GM19023 (cell line): Measurements from ENCODE around the gene MSL1.

Experiments used
- ATAC-seq: cut with Tn5 transposase; IDR thresholded peaks from one replicate; pipeline ENCODE4 v1.9.1; 2021; ENCODE audit warnings: mild to moderate bottlenecking, moderate library complexity; ENCODE audit not compliant: unreplicated experiment

The MSL1 gene, protein sequence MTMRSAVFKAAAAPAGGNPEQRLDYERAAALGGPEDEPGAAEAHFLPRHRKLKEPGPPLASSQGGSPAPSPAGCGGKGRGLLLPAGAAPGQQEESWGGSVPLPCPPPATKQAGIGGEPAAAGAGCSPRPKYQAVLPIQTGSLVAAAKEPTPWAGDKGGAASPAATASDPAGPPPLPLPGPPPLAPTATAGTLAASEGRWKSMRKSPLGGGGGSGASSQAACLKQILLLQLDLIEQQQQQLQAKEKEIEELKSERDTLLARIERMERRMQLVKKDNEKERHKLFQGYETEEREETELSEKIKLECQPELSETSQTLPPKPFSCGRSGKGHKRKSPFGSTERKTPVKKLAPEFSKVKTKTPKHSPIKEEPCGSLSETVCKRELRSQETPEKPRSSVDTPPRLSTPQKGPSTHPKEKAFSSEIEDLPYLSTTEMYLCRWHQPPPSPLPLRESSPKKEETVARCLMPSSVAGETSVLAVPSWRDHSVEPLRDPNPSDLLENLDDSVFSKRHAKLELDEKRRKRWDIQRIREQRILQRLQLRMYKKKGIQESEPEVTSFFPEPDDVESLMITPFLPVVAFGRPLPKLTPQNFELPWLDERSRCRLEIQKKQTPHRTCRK

GRCh38 chr17:40121181-40122135, at the start of gene MSL1:
Gene MSL1 (plus strand): TSS chr17:40121971. CDS start chr17:40122613, 642 bp downstream.
- ATAC-seq = peak; percentile 65

DNA sequence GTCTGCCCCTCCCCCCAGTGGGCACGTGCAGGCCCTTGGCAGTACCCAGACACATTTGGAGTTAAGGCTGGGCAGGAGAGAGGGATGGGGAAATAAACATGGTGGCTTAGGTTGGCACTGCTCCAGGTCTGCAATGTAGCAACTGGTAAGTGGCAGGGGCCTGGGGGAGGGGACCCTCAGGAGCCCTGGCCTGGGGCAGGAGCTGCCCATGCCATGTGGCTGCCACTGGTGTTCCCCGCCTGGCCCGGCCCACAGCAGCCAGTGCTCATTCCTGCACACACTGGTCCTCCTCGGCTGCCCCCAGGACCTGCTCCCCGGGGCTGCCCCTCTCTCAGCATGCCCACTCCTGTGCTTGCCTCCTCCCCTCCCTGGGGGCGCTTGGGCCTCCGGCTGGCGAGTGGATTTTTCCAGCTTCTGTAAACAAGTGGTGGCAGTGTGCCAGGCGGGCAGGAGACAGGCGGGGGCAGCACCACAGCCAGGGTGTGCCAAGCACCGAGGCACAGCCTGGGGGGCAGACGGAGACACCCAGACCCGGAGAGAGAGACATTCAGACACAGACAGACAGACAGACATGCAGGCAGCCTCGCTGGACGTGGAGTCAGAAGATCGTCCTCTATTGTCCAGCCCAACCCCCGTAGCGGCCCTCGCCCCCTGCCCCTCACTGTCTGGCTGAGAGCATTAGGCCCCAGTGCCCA, 49.6 kb upstream of the MSL1 start:
- ATAC-seq = no peak

GRCh38 chr17:40072735-40073346, 48.9 kb upstream of the MSL1 start:
- ATAC-seq = no peak

GRCh38 chr17:40073454-40074174, 48.2 kb upstream of the MSL1 start:
- ATAC-seq = no peak

GRCh38 chr17:40074175-40074512, 47.6 kb upstream of the MSL1 start:
- ATAC-seq = no peak

DNA sequence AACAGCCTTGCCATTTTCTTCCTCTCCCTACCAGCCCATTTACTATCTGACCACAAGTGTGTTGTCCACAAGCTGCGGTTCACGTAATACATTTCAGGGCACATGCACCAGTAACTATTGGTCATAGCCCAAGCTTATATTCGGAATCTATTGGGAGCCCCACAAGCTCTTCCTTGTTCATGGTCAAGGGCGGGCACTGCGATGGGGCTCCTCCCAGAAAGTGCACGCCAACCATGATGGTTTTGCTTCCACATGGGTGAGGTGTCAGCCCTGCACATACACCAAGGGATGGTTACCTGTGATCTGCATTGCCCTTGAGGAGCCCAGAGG, 46.9 kb upstream of the MSL1 start:
- ATAC-seq = no peak

GRCh38 chr17:40075201-40075941, 46.4 kb upstream of the MSL1 start:
- ATAC-seq = no peak

GRCh38 chr17:40075942-40076498, 45.8 kb upstream of the MSL1 start:
- no peak for ATAC-seq

DNA sequence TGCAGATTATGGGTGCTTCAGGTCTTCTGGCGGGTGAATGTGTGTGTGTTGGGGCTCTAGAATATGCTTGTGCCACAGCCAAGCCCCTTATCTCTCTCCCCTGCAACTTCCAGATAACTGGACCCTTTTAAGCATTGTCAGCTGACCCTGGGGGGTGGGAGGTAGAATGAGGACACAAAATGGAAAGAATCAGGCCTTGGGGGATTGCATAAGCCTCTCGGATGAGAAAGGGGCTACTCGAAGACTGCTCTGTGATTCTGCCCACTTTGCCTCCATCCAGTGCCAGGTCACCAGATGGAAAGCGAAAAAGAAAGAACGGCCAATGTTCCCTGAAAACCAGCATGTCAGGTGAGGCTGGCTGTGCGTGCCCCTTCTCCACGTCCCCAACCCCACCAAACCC, 45.2 kb upstream of the MSL1 start:
- ATAC-seq = no peak

DNA sequence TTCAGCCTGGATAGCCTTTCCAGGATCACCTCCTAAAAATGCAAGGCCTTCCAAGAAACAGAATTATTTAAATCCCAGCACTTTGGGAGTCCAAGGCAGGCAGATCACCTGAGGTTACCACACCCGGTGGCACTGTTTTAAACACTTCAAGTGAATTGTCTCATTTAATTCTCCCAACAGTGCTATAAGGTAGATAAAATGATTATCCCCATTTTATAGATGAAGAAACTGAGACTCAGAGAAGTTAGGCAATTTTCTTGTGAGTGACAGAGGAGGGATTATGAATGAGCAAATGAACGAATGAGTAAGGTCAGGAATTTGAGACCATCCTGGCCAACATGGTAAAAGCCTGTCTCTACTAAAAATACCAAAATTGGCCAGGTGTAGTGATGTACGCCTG, 42.2 kb upstream of the MSL1 start:
- no peak for ATAC-seq

GRCh38 chr17:40084477-40084876, 37.3 kb upstream of the MSL1 start:
- ATAC-seq = no peak

- no peak for ATAC-seq
Observed at GRCh38 chr17:40086150-40087044, 35.4 kb upstream of the MSL1 start.

GRCh38 chr17:40087049-40087794, 34.5 kb upstream of the MSL1 start:
- ATAC-seq = no peak

GRCh38 chr17:40087903-40088718, 33.7 kb upstream of the MSL1 start:
- ATAC-seq = no peak

DNA sequence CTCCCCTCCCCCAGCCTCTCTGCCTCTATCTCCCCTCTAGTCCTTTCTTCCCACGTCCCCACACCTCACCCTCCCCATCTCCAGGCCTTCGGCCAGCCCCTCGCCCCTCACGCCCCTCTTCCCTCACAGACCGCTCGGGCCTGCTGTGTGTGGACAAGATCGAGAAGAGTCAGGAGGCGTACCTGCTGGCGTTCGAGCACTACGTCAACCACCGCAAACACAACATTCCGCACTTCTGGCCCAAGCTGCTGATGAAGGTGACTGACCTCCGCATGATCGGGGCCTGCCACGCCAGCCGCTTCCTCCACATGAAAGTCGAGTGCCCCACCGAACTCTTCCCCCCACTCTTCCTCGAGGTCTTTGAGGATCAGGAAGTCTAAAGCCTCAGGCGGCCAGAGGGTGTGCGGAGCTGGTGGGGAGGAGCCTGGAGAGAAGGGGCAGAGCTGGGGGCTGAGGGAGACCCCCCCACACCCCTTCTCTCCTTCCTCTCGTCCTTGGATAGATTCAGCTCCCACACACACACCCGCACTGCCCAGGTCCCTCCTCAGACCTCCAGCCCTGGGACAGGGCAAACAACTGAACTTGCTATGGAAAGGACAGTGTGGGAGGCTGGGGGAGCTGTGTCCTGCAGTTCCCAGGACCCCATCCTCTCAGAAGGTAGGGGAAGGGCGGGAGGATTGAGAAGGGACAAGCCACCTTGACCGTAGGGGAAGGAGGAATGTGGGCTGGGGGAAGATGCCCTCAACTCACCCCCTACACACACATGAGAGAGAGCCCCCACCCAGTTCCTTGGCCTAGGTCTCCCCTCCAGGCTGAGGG, 32.5 kb upstream of the MSL1 start:
- no peak for ATAC-seq
